ENCODE measurements around the gene GAB2. TPM values are rescaled to one million over a fixed set of nuclear protein-coding genes. Genes with fewer than 3 reads are reported as not detected.

The GAB2 gene
- total and polyA plus RNA-seq, 7 experiments from 2014 or later, result 0.17 to 42.6 (median 3.5) TPM

GRCh38 chr11:78188286-78189173, 229.1 kb downstream of the GAB2 start, which contains the start of the genes KCTD21 and USP35:
Gene KCTD21 (minus strand): TSS chr11:78188626. CDS start chr11:78174554, 14,072 bp downstream.
Gene USP35 (plus strand): TSS chr11:78188919. CDS start chr11:78196246, 7,327 bp downstream.
- Mint-ChIP-seq H3K27ac (peak within 1 kb of the TSS; percentile 87 to 99 (median 97)), H3K4me3 (peak within 1 kb of the TSS; percentile 90 to 100 (median 98)), H3K36me3 (peaks cover 0 to 17% (median 0%) of the 10 kb centered on the region in 5 donors), H3K4me1 (peaks cover 37 to 59% (median 56%) of the 10 kb centered on the region in 7 donors), H3K9me3 (peaks cover 0 to 2% (median 0%) of the 10 kb centered on the region in 11 donors), H3K27me3 (no peaks in the 10 kb centered on the region)
- Histone ChIP-seq H3K9me3 (ENCODE audit: control insufficient read depth in 2 of 3, low read length in 3 of 3) (no peaks in the 10 kb centered on the region), H3K27ac (ENCODE audit: low read depth, low read length) (peak within 1 kb of the TSS; percentile 85), H3K4me3 (ENCODE audit: low read length) (peak within 1 kb of the TSS; percentile 96), H3K27me3 (ENCODE audit: control insufficient read depth in 2 of 2, insufficient read depth in 2 of 2, low read length in 2 of 2) (no peaks in the 10 kb centered on the region), H3K36me3 (ENCODE audit: control insufficient read depth in 2 of 3, insufficient read depth in 3 of 3, low read length in 3 of 3) (peaks cover 0 to 9% (median 0%) of the 10 kb centered on the region in 3 experiments), H3K4me1 (ENCODE audit: control insufficient read depth in 2 of 2, insufficient read depth in 2 of 2, low read length in 2 of 2) (peaks cover 15 to 49% of the 10 kb centered on the region in 2 donors)
- peak; percentile 83 to 94 (median 87) for DNase-seq
- peak; percentile 94 for ATAC-seq
- POLR2A ChIA-PET, result interaction anchor here (0.7 to 6.9 kb wide), 6 partner anchors 12 to 279 kb away, joined by 3 to 78 read pairs (median 6); partner anchors contain the start of genes ALG8 and INTS4
- intact Hi-C loops (cut with micrococcal nuclease), result loop anchor here (1.0 to 10.0 kb wide), 14 partner anchors 14 to 1804 kb away; partner anchors contain the start of genes ALG8 (in 2 of the 2), GAB2 (in 2 of the 2), INTS4 (in 2 of the 2) and NARS2 (in 2 of the 2)
- CTCF ChIA-PET, result interaction anchor here (1.5 to 1.7 kb wide), 2 partner anchors 12 to 14 kb away, joined by 8 to 9 read pairs; no protein-coding TSS in a partner anchor

- Mint-ChIP-seq H3K4me3 (peak overlapping the region; percentile 90 to 100 (median 98)), H3K9me3 (peaks cover 0 to 2% (median 0%) of the 10 kb centered on the region in 11 donors), H3K36me3 (peaks cover 0 to 20% (median 3%) of the 10 kb centered on the region in 5 donors), H3K27me3 (no peaks in the 10 kb centered on the region), H3K4me1 (peaks cover 33 to 54% (median 49%) of the 10 kb centered on the region in 7 donors), H3K27ac (peak overlapping the region; percentile 87 to 99 (median 97))
- H3K36me3 ChIP-seq (ENCODE audit: control insufficient read depth in 2 of 3, insufficient read depth in 3 of 3, low read length in 3 of 3), result peaks cover 0 to 9% (median 0%) of the 10 kb centered on the region in 3 experiments
- DNase-seq (peak; percentile 52 to 91 (median 63)), ATAC-seq (peak; percentile 67)
- CTCF ChIA-PET, result interaction anchor here (1.7 kb wide), 1 partner anchor 13 kb away, joined by 9 read pairs; no protein-coding TSS in a partner anchor
- H3K27ac ChIP-seq (ENCODE audit: low read depth, low read length), result peak overlapping the region; percentile 85
- H3K9me3 ChIP-seq (ENCODE audit: control insufficient read depth in 2 of 3, low read length in 3 of 3), result no peaks in the 10 kb centered on the region
- H3K4me1 ChIP-seq (ENCODE audit: control insufficient read depth in 2 of 2, insufficient read depth in 2 of 2, low read length in 2 of 2), result peaks cover 15 to 45% of the 10 kb centered on the region in 2 donors
- intact Hi-C loops (cut with micrococcal nuclease), result loop anchor here (1.0 to 10.0 kb wide), 14 partner anchors 15 to 1803 kb away; partner anchors contain the start of genes ALG8 (in 2 of the 2), GAB2 (in 2 of the 2), INTS4 (in 2 of the 2) and NARS2 (in 2 of the 2)
- H3K4me3 ChIP-seq (ENCODE audit: low read length), result peak overlapping the region; percentile 96
- no peaks in the 10 kb centered on the region for H3K27me3 ChIP-seq (ENCODE audit: control insufficient read depth in 2 of 2, insufficient read depth in 2 of 2, low read length in 2 of 2)
- POLR2A ChIA-PET, result interaction anchor here (0.7 to 6.9 kb wide), 7 partner anchors 13 to 458 kb away, joined by 3 to 78 read pairs (median 5); partner anchors contain the start of genes ALG8 and INTS4
Measured at GRCh38 chr11:78187366-78188285, 230.0 kb downstream of the GAB2 start.

- H3K9me3 ChIP-seq (ENCODE audit: control insufficient read depth in 2 of 3, low read length in 3 of 3), result no peaks in the 10 kb centered on the region
- H3K27ac Mint-ChIP-seq, result peak overlapping the region in 3 of 9 donors; percentile 11 to 27 (median 18)
- ChIA-PET POLR2A (no interaction called here), CTCF (no interaction called here)
- no peaks in the 10 kb centered on the region for H3K27me3 ChIP-seq (ENCODE audit: control insufficient read depth in 2 of 2, insufficient read depth in 2 of 2, low read length in 2 of 2)
- H3K36me3 ChIP-seq (ENCODE audit: control insufficient read depth in 2 of 3, insufficient read depth in 3 of 3, low read length in 3 of 3), result peaks cover 0 to 8% (median 0%) of the 10 kb centered on the region in 3 experiments
- peaks cover 7 to 39% (median 30%) of the 10 kb centered on the region in 5 donors for H3K36me3 Mint-ChIP-seq
- H3K27me3 Mint-ChIP-seq, result no peaks in the 10 kb centered on the region
- H3K4me1 Mint-ChIP-seq, result peaks cover 0 to 23% (median 11%) of the 10 kb centered on the region in 7 donors
- H3K4me1 ChIP-seq (ENCODE audit: control insufficient read depth in 2 of 2, insufficient read depth in 2 of 2, low read length in 2 of 2), result no peaks in the 10 kb centered on the region
- H3K9me3 Mint-ChIP-seq, result peaks cover 0 to 11% (median 0%) of the 10 kb centered on the region in 11 donors
- no peak overlapping the region for H3K27ac ChIP-seq (ENCODE audit: low read depth, low read length)
- H3K4me3 ChIP-seq (ENCODE audit: low read length), result no peak overlapping the region
- no peak for DNase-seq
- H3K4me3 Mint-ChIP-seq, result no peak overlapping the region
- peak; percentile 73 for ATAC-seq
- intact Hi-C loops (cut with micrococcal nuclease), result loop anchor here in 1 of 2 donors (10.0 kb wide), 1 partner anchor 1796 kb away; the partner anchor contains the start of genes GVQW3 and THAP12
Measured at GRCh38 chr11:78181185-78181584, 236.4 kb downstream of the GAB2 start.

GRCh38 chr11:78180751-78181150, 236.9 kb downstream of the GAB2 start:
- ChIA-PET POLR2A (no interaction called here), CTCF (no interaction called here)
- Histone ChIP-seq H3K27me3 (ENCODE audit: control insufficient read depth in 2 of 2, insufficient read depth in 2 of 2, low read length in 2 of 2) (no peaks in the 10 kb centered on the region), H3K36me3 (ENCODE audit: control insufficient read depth in 2 of 3, insufficient read depth in 3 of 3, low read length in 3 of 3) (peaks cover 0 to 10% (median 0%) of the 10 kb centered on the region in 3 experiments), H3K4me1 (ENCODE audit: control insufficient read depth in 2 of 2, insufficient read depth in 2 of 2, low read length in 2 of 2) (no peaks in the 10 kb centered on the region), H3K4me3 (ENCODE audit: low read length) (no peak overlapping the region), H3K9me3 (ENCODE audit: control insufficient read depth in 2 of 3, low read length in 3 of 3) (no peaks in the 10 kb centered on the region), H3K27ac (ENCODE audit: low read depth, low read length) (no peak overlapping the region)
- Mint-ChIP-seq H3K36me3 (peaks cover 8 to 41% (median 32%) of the 10 kb centered on the region in 5 donors), H3K27ac (peak overlapping the region in 5 of 9 donors; percentile 2 to 63 (median 18)), H3K27me3 (no peaks in the 10 kb centered on the region), H3K4me3 (no peak overlapping the region), H3K9me3 (peaks cover 0 to 13% (median 0%) of the 10 kb centered on the region in 11 donors), H3K4me1 (peaks cover 0 to 18% (median 11%) of the 10 kb centered on the region in 7 donors)
- intact Hi-C loops (cut with micrococcal nuclease), result loop anchor here in 1 of 2 donors (10.0 kb wide), 1 partner anchor 1796 kb away; the partner anchor contains the start of genes GVQW3 and THAP12
- no peak for DNase-seq
- peak; percentile 26 for ATAC-seq

GRCh38 chr11:78179459-78180071, 238.1 kb downstream of the GAB2 start:
- H3K9me3 ChIP-seq (ENCODE audit: control insufficient read depth in 2 of 3, low read length in 3 of 3), result no peaks in the 10 kb centered on the region
- H3K36me3 ChIP-seq (ENCODE audit: control insufficient read depth in 2 of 3, insufficient read depth in 3 of 3, low read length in 3 of 3), result peaks cover 0 to 10% (median 0%) of the 10 kb centered on the region in 3 experiments
- Mint-ChIP-seq H3K27me3 (no peaks in the 10 kb centered on the region), H3K27ac (peak overlapping the region in 5 of 9 donors; percentile 7 to 62 (median 19)), H3K4me3 (no peak overlapping the region), H3K9me3 (peaks cover 0 to 13% (median 0%) of the 10 kb centered on the region in 11 donors), H3K4me1 (peaks cover 0 to 18% (median 10%) of the 10 kb centered on the region in 7 donors), H3K36me3 (peaks cover 8 to 46% (median 34%) of the 10 kb centered on the region in 5 donors)
- POLR2A ChIA-PET, result no interaction called here
- DNase-seq (no peak), ATAC-seq (no peak)
- no peak overlapping the region for H3K27ac ChIP-seq (ENCODE audit: low read depth, low read length)
- H3K27me3 ChIP-seq (ENCODE audit: control insufficient read depth in 2 of 2, insufficient read depth in 2 of 2, low read length in 2 of 2), result no peaks in the 10 kb centered on the region
- intact Hi-C loops (cut with micrococcal nuclease), result loop anchor here in 1 of 2 donors (10.0 kb wide), 1 partner anchor 1795 kb away; the partner anchor contains the start of genes GVQW3 and THAP12
- H3K4me3 ChIP-seq (ENCODE audit: low read length), result no peak overlapping the region
- CTCF ChIA-PET, result no interaction called here
- H3K4me1 ChIP-seq (ENCODE audit: control insufficient read depth in 2 of 2, insufficient read depth in 2 of 2, low read length in 2 of 2), result no peaks in the 10 kb centered on the region
